ENCODE measurements around the gene RNF130.
A peak's percentile ranks its signal among the peaks of the same experiment; 100 is the strongest.
"Not testable (repeated sequence)": the region's sequence is repeated elsewhere in the genome, so short reads cannot be mapped to it uniquely, and the experiment has no call there.

The RNF130 gene

DNA sequence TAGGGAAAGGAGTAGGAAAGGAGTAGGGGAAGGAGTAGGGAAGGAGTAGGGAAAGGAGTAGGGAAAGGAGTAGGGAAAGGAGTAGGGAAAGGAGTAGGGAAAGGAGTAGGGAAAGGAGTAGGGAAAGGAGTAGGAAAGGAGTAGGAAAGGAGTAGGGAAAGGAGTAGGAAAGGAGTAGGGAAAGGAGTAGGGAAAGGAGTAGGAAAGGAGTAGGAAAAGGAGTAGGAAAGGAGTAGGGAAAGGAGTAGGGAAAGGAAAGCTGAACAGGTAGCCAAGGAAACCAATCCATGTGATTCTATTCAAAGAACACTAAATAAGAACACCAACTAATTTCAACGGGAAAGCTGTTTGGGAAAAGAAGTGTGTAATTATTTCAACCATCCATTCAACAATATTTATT, 56.0 kb downstream of the RNF130 start:
- peaks cover 4 to 57% (median 31%) of the 10 kb centered on the region in 4 experiments for H3K36me3 ChIP-seq (ENCODE audit: control insufficient read depth in 4 of 4, insufficient read depth in 4 of 4, low read length in 3 of 4)
- H3K9me3 ChIP-seq (ENCODE audit: control extremely low read depth in 1 of 5, control insufficient read depth in 4 of 5, insufficient read depth in 2 of 5, low read depth in 1 of 5, low read length in 4 of 5); H3K27me3 ChIP-seq (replicated peaks in 2 of 5; ENCODE audit: control insufficient read depth in 4 of 5, insufficient read depth in 5 of 5, low read length in 4 of 5); H3K4me1 ChIP-seq (ENCODE audit: control extremely low read depth in 1 of 4, control insufficient read depth in 4 of 4, insufficient read depth in 4 of 4, low read length in 3 of 4); H3K4me3 ChIP-seq (ENCODE audit: control insufficient read depth in 1 of 7, extremely low read depth in 1 of 7, insufficient read depth in 4 of 7, low read depth in 2 of 7, low read length in 6 of 7); DNase-seq; H3K27ac ChIP-seq (ENCODE audit: insufficient read depth in 1 of 2, low read depth in 1 of 2, low read length in 2 of 2, poor library complexity in 1 of 2, severe bottlenecking in 2 of 2); POLR2A ChIA-PET: not testable (repeated sequence)
- CTCF ChIA-PET, result interaction anchor here (0.6 to 2.8 kb wide), 3 partner anchors 10 to 253 kb away, joined by 3 to 8 read pairs (median 5); no protein-coding TSS in a partner anchor
- no CpG with 5 or more reads among the region's 1 CpG for WGBS (ENCODE audit: insufficient coverage)

DNA sequence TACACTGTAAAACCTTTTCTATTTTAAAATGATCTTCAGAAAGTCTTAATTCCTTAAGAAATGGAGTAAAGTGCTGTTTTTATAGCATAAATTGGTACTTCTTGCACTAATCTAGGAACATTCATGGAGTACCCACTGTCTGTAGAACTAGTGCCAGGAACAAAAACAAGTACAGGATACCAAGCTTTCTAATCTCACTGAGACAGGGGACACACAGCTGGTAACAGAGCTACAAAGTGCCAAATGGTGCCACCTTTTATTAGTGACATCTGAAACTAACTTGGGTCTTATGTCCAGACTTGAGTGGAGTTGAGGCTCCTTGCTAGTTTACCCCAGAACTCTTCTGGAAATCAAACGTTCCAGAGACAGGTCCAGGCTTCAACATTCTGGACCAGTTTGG, 57.9 kb downstream of the RNF130 start:
- H3K4me3 ChIP-seq (ENCODE audit: control insufficient read depth in 1 of 7, extremely low read depth in 1 of 7, insufficient read depth in 4 of 7, low read depth in 2 of 7, low read length in 6 of 7), result no peak overlapping the region
- ChIA-PET CTCF (interaction anchor here (1.5 to 2.0 kb wide), 2 partner anchors 9 to 68 kb away, joined by 4 to 6 read pairs; no protein-coding TSS in a partner anchor), POLR2A (no interaction called here)
- peaks cover 4 to 44% (median 20%) of the 10 kb centered on the region in 4 experiments for H3K36me3 ChIP-seq (ENCODE audit: control insufficient read depth in 4 of 4, insufficient read depth in 4 of 4, low read length in 3 of 4)
- no peak overlapping the region for H3K27ac ChIP-seq (ENCODE audit: insufficient read depth in 1 of 2, low read depth in 1 of 2, low read length in 2 of 2, poor library complexity in 1 of 2, severe bottlenecking in 2 of 2)
- WGBS (ENCODE audit: insufficient coverage), result 92% methylated on average over 1 of the region's 1 CpG
- peaks cover 0 to 13% (median 5%) of the 10 kb centered on the region in 4 experiments for H3K4me1 ChIP-seq (ENCODE audit: control extremely low read depth in 1 of 4, control insufficient read depth in 4 of 4, insufficient read depth in 4 of 4, low read length in 3 of 4)
- peak in 1 of 3 donors; percentile 22 for DNase-seq
- no peaks in the 10 kb centered on the region for H3K9me3 ChIP-seq (ENCODE audit: control extremely low read depth in 1 of 5, control insufficient read depth in 4 of 5, insufficient read depth in 2 of 5, low read depth in 1 of 5, low read length in 4 of 5)
- no peaks in the 10 kb centered on the region for H3K27me3 ChIP-seq (replicated peaks in 2 of 5; ENCODE audit: control insufficient read depth in 4 of 5, insufficient read depth in 5 of 5, low read length in 4 of 5)

- no peak for DNase-seq
- Histone ChIP-seq H3K27me3 (replicated peaks in 2 of 5; ENCODE audit: control insufficient read depth in 4 of 5, insufficient read depth in 5 of 5, low read length in 4 of 5) (no peaks in the 10 kb centered on the region), H3K27ac (ENCODE audit: insufficient read depth in 1 of 2, low read depth in 1 of 2, low read length in 2 of 2, poor library complexity in 1 of 2, severe bottlenecking in 2 of 2) (no peak overlapping the region), H3K4me3 (ENCODE audit: control insufficient read depth in 1 of 7, extremely low read depth in 1 of 7, insufficient read depth in 4 of 7, low read depth in 2 of 7, low read length in 6 of 7) (no peak overlapping the region), H3K9me3 (ENCODE audit: control extremely low read depth in 1 of 5, control insufficient read depth in 4 of 5, insufficient read depth in 2 of 5, low read depth in 1 of 5, low read length in 4 of 5) (no peaks in the 10 kb centered on the region), H3K4me1 (ENCODE audit: control extremely low read depth in 1 of 4, control insufficient read depth in 4 of 4, insufficient read depth in 4 of 4, low read length in 3 of 4) (peaks cover 0 to 27% (median 17%) of the 10 kb centered on the region in 4 experiments), H3K36me3 (ENCODE audit: control insufficient read depth in 4 of 4, insufficient read depth in 4 of 4, low read length in 3 of 4) (peaks cover 4 to 36% (median 17%) of the 10 kb centered on the region in 4 experiments)
- 100% methylated on average over 1 of the region's 2 CpGs for WGBS (ENCODE audit: insufficient coverage)
- ChIA-PET POLR2A (no interaction called here), CTCF (no interaction called here)
Measured at GRCh38 chr5:180012316-180012715, 59.2 kb downstream of the RNF130 start.

DNA sequence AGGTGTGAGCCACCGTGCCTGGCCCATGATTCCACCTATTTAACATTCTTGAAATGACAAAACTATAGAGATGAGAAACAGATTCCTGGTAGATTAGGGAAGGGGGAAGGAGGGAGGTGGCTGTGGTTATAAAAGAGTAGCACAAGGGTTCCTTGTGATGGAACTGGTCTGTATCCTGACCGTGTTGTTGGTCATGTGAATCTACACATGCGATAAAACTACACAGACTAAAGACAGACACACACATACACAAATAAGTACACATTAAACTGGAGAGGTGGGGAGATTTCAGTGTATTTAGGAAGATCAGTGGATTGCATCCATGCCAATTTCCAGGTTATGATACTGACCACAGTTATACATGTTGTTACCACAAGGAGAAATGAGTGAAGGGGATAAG, 60.9 kb downstream of the RNF130 start:
- Histone ChIP-seq H3K4me1 (ENCODE audit: control extremely low read depth in 1 of 4, control insufficient read depth in 4 of 4, insufficient read depth in 4 of 4, low read length in 3 of 4) (peaks cover 11 to 44% (median 30%) of the 10 kb centered on the region in 4 experiments), H3K9me3 (ENCODE audit: control extremely low read depth in 1 of 5, control insufficient read depth in 4 of 5, insufficient read depth in 2 of 5, low read depth in 1 of 5, low read length in 4 of 5) (no peaks in the 10 kb centered on the region), H3K27me3 (replicated peaks in 2 of 5; ENCODE audit: control insufficient read depth in 4 of 5, insufficient read depth in 5 of 5, low read length in 4 of 5) (no peaks in the 10 kb centered on the region), H3K36me3 (ENCODE audit: control insufficient read depth in 4 of 4, insufficient read depth in 4 of 4, low read length in 3 of 4) (peaks cover 3 to 29% (median 15%) of the 10 kb centered on the region in 4 experiments), H3K27ac (ENCODE audit: insufficient read depth in 1 of 2, low read depth in 1 of 2, low read length in 2 of 2, poor library complexity in 1 of 2, severe bottlenecking in 2 of 2) (no peak overlapping the region), H3K4me3 (ENCODE audit: control insufficient read depth in 1 of 7, extremely low read depth in 1 of 7, insufficient read depth in 4 of 7, low read depth in 2 of 7, low read length in 6 of 7) (no peak overlapping the region)
- POLR2A ChIA-PET, result no interaction called here
- DNase-seq, result no peak
- no CpG with 5 or more reads among the region's 3 CpGs for WGBS (ENCODE audit: insufficient coverage)
- CTCF ChIA-PET, result no interaction called here

GRCh38 chr5:180009581-180009980, 62.0 kb downstream of the RNF130 start:
- ChIA-PET POLR2A (no interaction called here), CTCF (no interaction called here)
- Histone ChIP-seq H3K9me3 (ENCODE audit: control extremely low read depth in 1 of 5, control insufficient read depth in 4 of 5, insufficient read depth in 2 of 5, low read depth in 1 of 5, low read length in 4 of 5) (no peaks in the 10 kb centered on the region), H3K36me3 (ENCODE audit: control insufficient read depth in 4 of 4, insufficient read depth in 4 of 4, low read length in 3 of 4) (peaks cover 3 to 29% (median 14%) of the 10 kb centered on the region in 4 experiments), H3K27ac (ENCODE audit: insufficient read depth in 1 of 2, low read depth in 1 of 2, low read length in 2 of 2, poor library complexity in 1 of 2, severe bottlenecking in 2 of 2) (no peak overlapping the region), H3K4me3 (ENCODE audit: control insufficient read depth in 1 of 7, extremely low read depth in 1 of 7, insufficient read depth in 4 of 7, low read depth in 2 of 7, low read length in 6 of 7) (no peak overlapping the region), H3K27me3 (replicated peaks in 2 of 5; ENCODE audit: control insufficient read depth in 4 of 5, insufficient read depth in 5 of 5, low read length in 4 of 5) (no peaks in the 10 kb centered on the region), H3K4me1 (ENCODE audit: control extremely low read depth in 1 of 4, control insufficient read depth in 4 of 4, insufficient read depth in 4 of 4, low read length in 3 of 4) (peaks cover 12 to 52% (median 35%) of the 10 kb centered on the region in 4 experiments)
- DNase-seq, result no peak
- 100% methylated on average over 5 of the region's 7 CpGs for WGBS (ENCODE audit: insufficient coverage)

- Histone ChIP-seq H3K36me3 (ENCODE audit: control insufficient read depth in 4 of 4, insufficient read depth in 4 of 4, low read length in 3 of 4) (peaks cover 3 to 32% (median 13%) of the 10 kb centered on the region in 4 experiments), H3K9me3 (ENCODE audit: control extremely low read depth in 1 of 5, control insufficient read depth in 4 of 5, insufficient read depth in 2 of 5, low read depth in 1 of 5, low read length in 4 of 5) (no peaks in the 10 kb centered on the region), H3K27me3 (replicated peaks in 2 of 5; ENCODE audit: control insufficient read depth in 4 of 5, insufficient read depth in 5 of 5, low read length in 4 of 5) (no peaks in the 10 kb centered on the region), H3K27ac (ENCODE audit: insufficient read depth in 1 of 2, low read depth in 1 of 2, low read length in 2 of 2, poor library complexity in 1 of 2, severe bottlenecking in 2 of 2) (peak overlapping the region; percentile 6 to 77), H3K4me1 (ENCODE audit: control extremely low read depth in 1 of 4, control insufficient read depth in 4 of 4, insufficient read depth in 4 of 4, low read length in 3 of 4) (peaks cover 12 to 55% (median 35%) of the 10 kb centered on the region in 4 experiments), H3K4me3 (ENCODE audit: control insufficient read depth in 1 of 7, extremely low read depth in 1 of 7, insufficient read depth in 4 of 7, low read depth in 2 of 7, low read length in 6 of 7) (peak overlapping the region in 1 of 7 experiments; percentile 55)
- WGBS (ENCODE audit: insufficient coverage), result 100% methylated on average over 1 of the region's 7 CpGs
- no peak for DNase-seq
- ChIA-PET CTCF (interaction anchor here (1.0 to 1.8 kb wide), 4 partner anchors 12 to 84 kb away, joined by 3 to 6 read pairs (median 4); partner anchors contain the start of gene RNF130), POLR2A (interaction anchor here (0.6 kb wide), 1 partner anchor 73 kb away, joined by 4 read pairs; no protein-coding TSS in a partner anchor)
Measured at GRCh38 chr5:180008433-180008832, 63.1 kb downstream of the RNF130 start.

GRCh38 chr5:180007582-180007981, 64.0 kb downstream of the RNF130 start:
- Histone ChIP-seq H3K4me3 (ENCODE audit: control insufficient read depth in 1 of 7, extremely low read depth in 1 of 7, insufficient read depth in 4 of 7, low read depth in 2 of 7, low read length in 6 of 7) (peak overlapping the region in 4 of 7 experiments; percentile 1 to 55 (median 46)), H3K36me3 (ENCODE audit: control insufficient read depth in 4 of 4, insufficient read depth in 4 of 4, low read length in 3 of 4) (peaks cover 0 to 31% (median 12%) of the 10 kb centered on the region in 4 experiments), H3K9me3 (ENCODE audit: control extremely low read depth in 1 of 5, control insufficient read depth in 4 of 5, insufficient read depth in 2 of 5, low read depth in 1 of 5, low read length in 4 of 5) (no peaks in the 10 kb centered on the region), H3K27me3 (replicated peaks in 2 of 5; ENCODE audit: control insufficient read depth in 4 of 5, insufficient read depth in 5 of 5, low read length in 4 of 5) (no peaks in the 10 kb centered on the region), H3K4me1 (ENCODE audit: control extremely low read depth in 1 of 4, control insufficient read depth in 4 of 4, insufficient read depth in 4 of 4, low read length in 3 of 4) (peaks cover 12 to 55% (median 35%) of the 10 kb centered on the region in 4 experiments), H3K27ac (ENCODE audit: insufficient read depth in 1 of 2, low read depth in 1 of 2, low read length in 2 of 2, poor library complexity in 1 of 2, severe bottlenecking in 2 of 2) (peak overlapping the region; percentile 42 to 77)
- POLR2A ChIA-PET, result interaction anchor here (0.6 to 1.4 kb wide), 6 partner anchors 28 to 306 kb away, joined by 3 to 5 read pairs (median 4); no protein-coding TSS in a partner anchor
- CTCF ChIA-PET, result interaction anchor here (0.6 to 1.8 kb wide), 4 partner anchors 19 to 85 kb away, joined by 3 to 6 read pairs (median 4); partner anchors contain the start of gene RNF130
- WGBS (ENCODE audit: insufficient coverage), result 0% methylated on average over 3 of the region's 8 CpGs
- peak; percentile 51 to 96 (median 91) for DNase-seq

Measured in common myeloid progenitor, CD34-positive (primary cell).